Astrocyte of the spinal cord (primary cell): ENCODE data around the gene SRRM2.

ENCODE experiments used
- DNase-seq: peaks from one replicate; pipeline ENCODE4 v3.0.0; 2011; ENCODE audit warnings: low read depth, low spot score
- H3K4me3 ChIP-seq: 2 replicates; pipeline ENCODE4 v1.5.1; 2011; ENCODE audit warnings: low read depth, mild to moderate bottlenecking, low read length, moderate library complexity
- CTCF ChIP-seq: IDR thresholded peaks from 2 replicates; pipeline ENCODE4 v1.5.1; 2012; ENCODE audit warnings: low read depth, mild to moderate bottlenecking, low read length, inconsistent platforms
- in situ Hi-C: cut with HindIII; loops from 2 replicates; pipeline ENCODE4 v1.10.0; 2017; ENCODE audit warnings: low sequenced_read_pairs

SRRM2 gene

GRCh38 chr16:2786061-2786825 is 33.8 kb downstream of the SRRM2 start:
- in situ Hi-C loops, result no loop called here
- no peak for TF ChIP-seq CTCF

GRCh38 chr16:2786826-2787151 is 34.4 kb downstream of the SRRM2 start:
- H3K4me3 ChIP-seq, result no peak overlapping the region
- in situ Hi-C loops, result no loop called here
- DNase-seq, result no peak
- TF ChIP-seq CTCF, result no peak

More at GRCh38 chr16:2786061-2786825, 33.8 kb downstream of the SRRM2 start:
- DNase-seq, result no peak
- H3K4me3 ChIP-seq, result no peak overlapping the region

GRCh38 chr16:2787406-2787805 is 35.0 kb downstream of the SRRM2 start, which contains the start of gene PRSS33:
TSS of gene PRSS33 (minus strand) at chr16:2787560. CDS start at chr16:2786547, 1,013 bp downstream.
- no peak for DNase-seq

GRCh38 chr16:2787961-2788360 is 35.5 kb downstream of the SRRM2 start:
- DNase-seq, result no peak
- TF ChIP-seq CTCF, result no peak
- in situ Hi-C loops, result no loop called here
- no peak overlapping the region for H3K4me3 ChIP-seq

More at GRCh38 chr16:2787406-2787805, 35.0 kb downstream of the SRRM2 start, which contains the start of gene PRSS33:
- no peak for TF ChIP-seq CTCF
- in situ Hi-C loops, result no loop called here
- no peak within 1 kb of the TSS for H3K4me3 ChIP-seq

GRCh38 chr16:2790631-2791030 is 38.2 kb downstream of the SRRM2 start:
- DNase-seq, result no peak

GRCh38 chr16:2791174-2791573 is 38.7 kb downstream of the SRRM2 start:
- no peak for DNase-seq

More at GRCh38 chr16:2790631-2791030, 38.2 kb downstream of the SRRM2 start:
- H3K4me3 ChIP-seq, result no peak overlapping the region
- TF ChIP-seq CTCF, result no peak
- in situ Hi-C loops, result no loop called here

More at GRCh38 chr16:2791174-2791573, 38.7 kb downstream of the SRRM2 start:
- in situ Hi-C loops, result no loop called here
- H3K4me3 ChIP-seq, result no peak overlapping the region
- no peak for TF ChIP-seq CTCF
